Neural progenitor cell (in vitro differentiated cells): ENCODE measurements around the gene NWD2.

ENCODE experiments used
- CTCF ChIP-seq: fragments of 200-600 bp; sonication (generic); IDR thresholded peaks from 2 replicates; pipeline ENCODE4 v1.5.1; 2017; ENCODE audit warnings: antibody characterized with exemption, mild to moderate bottlenecking
- EZH2 ChIP-seq: fragments of 200-600 bp; sonication (generic); IDR thresholded peaks from 2 replicates; pipeline ENCODE4 v1.6.1; 2017; ENCODE audit warnings: antibody characterized with exemption, mild to moderate bottlenecking, moderate library complexity

GRCh38 chr4:37439809-37440474 is 195.4 kb downstream of the NWD2 start:
- TF ChIP-seq CTCF (no peak), EZH2 (no peak)
